A673 (cell line): ENCODE data around the gene LGR4. TPM values are rescaled to one million over a fixed set of nuclear protein-coding genes. Genes with fewer than 3 reads are reported as not detected.

Experiments used
- BruUV-seq: library from RNA; stranded (reverse); fragments of 400-500 nt; replicated peaks from 2 replicates; lab custom pipeline; 2021; lab: Mats Ljungman, UMichigan
- CTCF ChIA-PET: fragments of 300-600 bp; sonication (Branson Sonifier 250); formaldehyde crosslinking; loops from one replicate; lab custom pipeline; 2022; ENCODE audit warnings: antibody characterized with exemption; lab: Charles Lee
- POLR2A ChIA-PET: fragments of 300-600 bp; sonication (Branson Sonifier 250); formaldehyde crosslinking; loops from one replicate; lab custom pipeline; 2022; ENCODE audit warnings: antibody characterized with exemption; ENCODE audit not compliant: low non-redundant PET; lab: Charles Lee
- DNase-seq: peaks from one replicate; pipeline ENCODE4 v3.0.0-alpha.2; 2015; ENCODE audit warnings: low spot score
- H3K27ac ChIP-seq: fragments of 200-600 bp; sonication (generic); 2 replicates; pipeline ENCODE4 v1.5.1; 2016; ENCODE audit warnings: mixed run types, low read depth, mild to moderate bottlenecking, mixed read lengths, antibody characterized with exemption, low read length; ENCODE audit not compliant: poor library complexity, severe bottlenecking
- H3K27me3 ChIP-seq: fragments of 200-600 bp; sonication (generic); replicated peaks from 2 replicates; pipeline ENCODE4 v1.6.1; 2017; ENCODE audit warnings: mixed run types, low read depth, mild to moderate bottlenecking, mixed read lengths, antibody characterized with exemption, low read length; ENCODE audit not compliant: insufficient read depth, poor library complexity
- H3K36me3 ChIP-seq: fragments of 200-600 bp; sonication (generic); 2 replicates; pipeline ENCODE4 v1.6.1; 2016; ENCODE audit warnings: mixed run types, mild to moderate bottlenecking, mixed read lengths, antibody characterized with exemption, low read length; ENCODE audit not compliant: insufficient read depth, poor library complexity, severe bottlenecking
- H3K4me1 ChIP-seq: fragments of 200-600 bp; sonication (generic); 2 replicates; pipeline ENCODE4 v1.6.1; 2017; ENCODE audit warnings: mixed run types, mild to moderate bottlenecking, mixed read lengths, antibody characterized with exemption, low read length; ENCODE audit not compliant: insufficient read depth, poor library complexity, severe bottlenecking
- H3K4me3 ChIP-seq: fragments of 200-600 bp; sonication (generic); 2 replicates; pipeline ENCODE4 v1.5.1; 2016; ENCODE audit warnings: low read depth, mixed run types, mild to moderate bottlenecking, mixed read lengths, low read length; ENCODE audit not compliant: poor library complexity, severe bottlenecking
- H3K9me3 ChIP-seq: fragments of 200-600 bp; sonication (generic); 2 replicates; pipeline ENCODE4 v1.6.1; 2016; ENCODE audit warnings: mixed run types, low read depth, mild to moderate bottlenecking, mixed read lengths, antibody characterized with exemption, low read length; ENCODE audit not compliant: poor library complexity, severe bottlenecking
- EZH2 ChIP-seq: fragments of 200-600 bp; sonication (generic); IDR thresholded peaks from 2 replicates; pipeline ENCODE4 v1.6.1; 2017; ENCODE audit warnings: borderline replicate concordance, low read depth, mild to moderate bottlenecking, mixed read lengths, antibody characterized with exemption, low read length; ENCODE audit not compliant: poor library complexity, severe bottlenecking
- intact Hi-C: fragments of 100-400 bp; cut with micrococcal nuclease; formaldehyde crosslinking; loops from one replicate; pipeline ENCODE4 v1.10.0; 2022; ENCODE audit not compliant: unreplicated experiment
- total RNA-seq: library from RNA; stranded (reverse); gene quantifications from 2 replicates; pipeline ENCODE4 v1.2.3, GENCODE V29; 2021
- TF ChIP-seq, protein P1 (sequence below): fragments of 300-800, 200-600 bp; sonication (generic); conservative IDR thresholded peaks from 2 replicates; pipeline ENCODE4 v1.5.1; 2017; ENCODE audit warnings: low read depth, mild to moderate bottlenecking, antibody characterized with exemption, low read length, moderate library complexity, mixed read lengths

Gene LGR4
- total RNA-seq, 1 experiment from 2014 or later, result 24.7 TPM

DNA sequence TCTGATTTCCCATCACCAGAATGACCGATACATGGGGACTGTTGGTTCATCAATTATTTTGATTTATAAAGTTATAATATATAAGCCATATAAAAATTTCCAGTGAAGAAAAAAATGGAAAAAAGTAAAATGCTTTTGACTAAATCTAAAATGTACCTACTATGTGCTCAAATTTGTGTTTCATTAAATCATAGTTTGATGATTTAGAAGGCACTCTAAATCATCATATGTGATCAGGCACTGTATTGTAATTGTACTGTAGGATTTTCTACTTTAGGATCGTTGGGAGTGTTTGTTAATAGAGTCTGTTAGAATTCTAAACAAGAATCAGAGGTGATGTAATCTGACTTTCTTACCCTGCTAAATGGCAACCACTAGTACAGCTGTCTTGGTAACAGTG is 31.6 kb upstream of the LGR4 start:
- CTCF ChIA-PET, result interaction anchor here (0.6 kb wide), 2 partner anchors 8 to 19 kb away, joined by 3 read pairs; no protein-coding TSS in a partner anchor
- H3K36me3 ChIP-seq, result peaks cover 38% of the 10 kb centered on the region

DNA sequence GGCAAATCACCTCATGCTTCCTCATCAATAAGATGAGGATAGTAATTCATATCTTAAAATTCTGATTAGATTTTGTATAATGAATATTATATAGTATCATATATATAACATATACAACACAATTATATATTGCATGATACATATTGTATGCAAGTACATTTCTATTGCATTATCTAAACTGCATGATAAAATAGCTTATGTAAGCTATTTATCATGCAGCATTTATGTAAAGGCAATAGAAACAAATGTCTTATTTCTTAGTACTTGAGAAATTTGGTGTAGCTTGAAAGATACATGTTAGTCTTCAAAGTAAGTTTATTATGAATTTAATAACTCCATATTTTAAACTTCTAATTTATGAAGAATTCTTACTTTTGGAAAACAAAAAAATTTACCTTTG is 28.5 kb upstream of the LGR4 start:
- H3K27ac ChIP-seq, result no peak overlapping the region
- BruUV-seq, result no TSS peak
- TF ChIP-seq EZH2, result no peak
- TF ChIP-seq, protein P1, sequence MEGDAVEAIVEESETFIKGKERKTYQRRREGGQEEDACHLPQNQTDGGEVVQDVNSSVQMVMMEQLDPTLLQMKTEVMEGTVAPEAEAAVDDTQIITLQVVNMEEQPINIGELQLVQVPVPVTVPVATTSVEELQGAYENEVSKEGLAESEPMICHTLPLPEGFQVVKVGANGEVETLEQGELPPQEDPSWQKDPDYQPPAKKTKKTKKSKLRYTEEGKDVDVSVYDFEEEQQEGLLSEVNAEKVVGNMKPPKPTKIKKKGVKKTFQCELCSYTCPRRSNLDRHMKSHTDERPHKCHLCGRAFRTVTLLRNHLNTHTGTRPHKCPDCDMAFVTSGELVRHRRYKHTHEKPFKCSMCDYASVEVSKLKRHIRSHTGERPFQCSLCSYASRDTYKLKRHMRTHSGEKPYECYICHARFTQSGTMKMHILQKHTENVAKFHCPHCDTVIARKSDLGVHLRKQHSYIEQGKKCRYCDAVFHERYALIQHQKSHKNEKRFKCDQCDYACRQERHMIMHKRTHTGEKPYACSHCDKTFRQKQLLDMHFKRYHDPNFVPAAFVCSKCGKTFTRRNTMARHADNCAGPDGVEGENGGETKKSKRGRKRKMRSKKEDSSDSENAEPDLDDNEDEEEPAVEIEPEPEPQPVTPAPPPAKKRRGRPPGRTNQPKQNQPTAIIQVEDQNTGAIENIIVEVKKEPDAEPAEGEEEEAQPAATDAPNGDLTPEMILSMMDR, result no peak
- peaks cover 29% of the 10 kb centered on the region for H3K4me1 ChIP-seq
- H3K9me3 ChIP-seq, result no peaks in the 10 kb centered on the region
- no peaks in the 10 kb centered on the region for H3K27me3 ChIP-seq
- CTCF ChIA-PET, result no interaction called here
- peaks cover 69% of the 10 kb centered on the region for H3K36me3 ChIP-seq
- intact Hi-C loops, result loop anchor here (10.0 kb wide), 1 partner anchor 604 kb away; the partner anchor contains the start of genes KIF18A and METTL15
- H3K4me3 ChIP-seq, result no peak overlapping the region
- DNase-seq, result no peak
- POLR2A ChIA-PET, result no interaction called here

More for the DNA sequence above, 31.6 kb upstream of the LGR4 start:
- DNase-seq, result no peak
- no peak for TF ChIP-seq EZH2
- TF ChIP-seq, protein P1, result no peak
- no TSS peak for BruUV-seq
- intact Hi-C loops, result loop anchor here (10.0 kb wide), 1 partner anchor 601 kb away; the partner anchor contains the start of genes KIF18A and METTL15
- Histone ChIP-seq H3K9me3 (no peaks in the 10 kb centered on the region), H3K27me3 (no peaks in the 10 kb centered on the region), H3K4me3 (no peak overlapping the region), H3K4me1 (peaks cover 22% of the 10 kb centered on the region), H3K27ac (no peak overlapping the region)
- POLR2A ChIA-PET, result no interaction called here

DNA sequence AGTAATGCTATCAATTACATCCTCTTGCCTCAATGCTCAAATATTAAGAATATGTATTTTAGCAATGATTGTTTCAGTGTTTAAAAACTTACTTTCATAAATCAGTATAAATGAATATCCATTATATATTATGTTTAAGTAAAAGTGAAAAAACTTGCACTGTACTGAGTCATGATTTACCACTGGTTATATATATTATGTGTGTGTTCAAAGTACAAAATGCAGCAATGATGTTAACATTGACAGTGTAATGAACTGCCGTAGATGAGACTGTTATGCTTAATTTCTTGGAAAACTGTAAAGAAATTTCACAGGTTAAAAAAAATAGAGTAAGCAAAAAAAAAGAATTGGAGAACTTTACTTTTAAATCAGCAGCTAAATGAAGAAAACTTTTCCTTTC is 25.3 kb upstream of the LGR4 start:
- BruUV-seq, result no TSS peak
- peaks cover 15% of the 10 kb centered on the region for H3K4me1 ChIP-seq
- DNase-seq, result no peak
- H3K36me3 ChIP-seq, result peaks cover 92% of the 10 kb centered on the region
- CTCF ChIA-PET, result interaction anchor here (0.6 to 3.1 kb wide), 7 partner anchors 11 to 339 kb away, joined by 3 to 15 read pairs (median 6); partner anchors contain the start of gene LGR4
- H3K27ac ChIP-seq, result no peak overlapping the region
- no peak overlapping the region for H3K4me3 ChIP-seq
- H3K27me3 ChIP-seq, result no peaks in the 10 kb centered on the region
- intact Hi-C loops, result loop anchor here (5.0 kb wide), 1 partner anchor 1211 kb away; no protein-coding TSS in a partner anchor
- POLR2A ChIA-PET, result no interaction called here
- no peaks in the 10 kb centered on the region for H3K9me3 ChIP-seq
- TF ChIP-seq, protein P1, result no peak
- TF ChIP-seq EZH2, result no peak
